IPS-20b (cell line): ENCODE measurements around the gene ARHGEF17.

Experiments
- H3K27ac ChIP-seq: one replicate; pipeline ENCODE4 v1.5.1; 2013; ENCODE audit warnings: low read length
- H3K27me3 ChIP-seq: 2 replicates; pipeline ENCODE4 v1.6.1; 2013; ENCODE audit warnings: mild to moderate bottlenecking, low read length, inconsistent platforms; ENCODE audit not compliant: insufficient read depth
- H3K36me3 ChIP-seq: 2 replicates; pipeline ENCODE4 v1.6.1; 2013; ENCODE audit warnings: low read depth, mild to moderate bottlenecking, inconsistent platforms, low read length, moderate library complexity; ENCODE audit not compliant: insufficient read depth
- H3K4me1 ChIP-seq: 2 replicates; pipeline ENCODE4 v1.6.1; 2013; ENCODE audit warnings: mild to moderate bottlenecking, control low read depth, inconsistent platforms, low read length, moderate library complexity; ENCODE audit not compliant: insufficient read depth
- H3K4me3 ChIP-seq: 2 replicates; pipeline ENCODE4 v1.5.1; 2013; ENCODE audit warnings: mild to moderate bottlenecking, low read length, inconsistent platforms
- H3K9ac ChIP-seq: 2 replicates; pipeline ENCODE4 v1.6.1; 2013; ENCODE audit warnings: low read depth, mild to moderate bottlenecking, inconsistent platforms, low read length, moderate library complexity
- H3K9me3 ChIP-seq: 2 replicates; pipeline ENCODE4 v1.6.1; 2013; ENCODE audit warnings: mild to moderate bottlenecking, low read depth, low read length, inconsistent platforms; ENCODE audit not compliant: insufficient read depth

The ARHGEF17 gene

GRCh38 chr11:73312851-73313327 lies 4.8 kb downstream of the ARHGEF17 start:
- Histone ChIP-seq H3K36me3 (no peaks in the 10 kb centered on the region), H3K4me3 (no peak overlapping the region), H3K27ac (no peak overlapping the region), H3K9me3 (no peaks in the 10 kb centered on the region), H3K4me1 (peaks cover 9% of the 10 kb centered on the region), H3K9ac (0 out of 2 replicates have a peak overlapping the region, but pooled peaks have one; percentile 13), H3K27me3 (peaks cover 38% of the 10 kb centered on the region)

DNA sequence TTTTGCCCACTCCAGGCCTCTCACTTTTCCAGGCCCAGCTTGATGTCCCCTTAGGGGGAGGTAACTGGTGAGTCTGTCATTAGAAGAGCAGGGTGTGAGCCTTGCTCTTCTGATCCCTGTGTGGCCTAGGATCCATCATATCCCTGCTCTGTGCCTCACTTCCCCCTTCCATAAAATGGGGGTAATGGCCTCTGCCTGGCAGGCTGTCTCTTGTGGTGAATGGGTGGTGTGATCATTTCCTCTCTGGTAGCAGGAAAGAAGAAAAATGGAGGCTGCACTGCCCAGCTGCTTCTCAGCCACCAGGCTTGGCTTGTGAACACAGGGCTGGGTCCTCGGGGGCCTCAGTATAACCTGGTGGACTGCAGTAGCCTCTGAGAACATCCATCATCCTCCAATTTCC lies 5.6 kb downstream of the ARHGEF17 start:
- Histone ChIP-seq H3K36me3 (no peaks in the 10 kb centered on the region), H3K27me3 (peaks cover 34% of the 10 kb centered on the region), H3K4me1 (peaks cover 9% of the 10 kb centered on the region), H3K27ac (no peak overlapping the region), H3K9me3 (no peaks in the 10 kb centered on the region), H3K4me3 (no peak overlapping the region), H3K9ac (no peak overlapping the region)

DNA sequence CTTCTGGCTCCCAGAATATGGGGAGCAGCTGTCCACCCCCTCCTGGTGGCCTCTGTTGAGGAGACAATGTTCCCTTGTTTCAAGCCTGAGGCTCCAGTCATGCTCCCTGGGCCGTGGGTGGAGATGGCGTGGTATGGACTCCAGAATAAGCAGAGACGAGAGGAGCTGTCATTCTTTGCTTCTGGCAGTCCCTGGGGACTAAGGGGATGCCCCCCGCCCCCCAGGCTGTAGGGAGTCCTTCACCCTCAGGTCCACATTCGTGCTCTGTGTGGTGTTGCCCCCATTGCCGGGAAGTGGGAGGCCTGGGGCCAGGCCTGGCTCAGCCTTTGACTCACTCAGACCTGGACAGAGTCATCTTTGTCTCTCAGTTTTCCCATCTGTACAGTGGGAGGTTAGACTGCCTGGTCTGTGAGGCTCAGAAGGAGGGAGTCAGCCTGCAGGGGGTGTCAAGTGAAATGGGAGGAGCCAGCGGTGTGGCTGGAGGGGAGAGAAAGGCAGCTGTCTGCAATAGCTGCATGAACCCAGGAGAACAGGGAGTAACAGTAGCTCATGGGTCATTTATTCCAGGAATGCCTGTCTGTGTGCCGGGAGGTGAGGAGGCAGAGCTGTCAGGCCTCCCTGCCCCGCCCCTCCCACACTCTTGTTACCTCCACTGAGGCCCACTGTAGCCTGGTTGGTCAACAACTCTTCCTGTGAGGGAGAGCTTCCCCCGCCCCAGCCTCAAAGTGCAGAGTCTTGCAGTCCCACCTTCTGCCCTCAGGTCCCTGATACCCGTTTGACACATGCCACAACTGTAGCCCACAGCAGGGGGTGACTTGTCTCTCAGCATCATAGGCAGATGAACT lies 6.3 kb downstream of the ARHGEF17 start:
- no peaks in the 10 kb centered on the region for H3K9me3 ChIP-seq
- H3K4me3 ChIP-seq, result no peak overlapping the region
- no peak overlapping the region for H3K27ac ChIP-seq
- peaks cover 27% of the 10 kb centered on the region for H3K27me3 ChIP-seq
- H3K36me3 ChIP-seq, result no peaks in the 10 kb centered on the region
- H3K4me1 ChIP-seq, result peaks cover 9% of the 10 kb centered on the region
- H3K9ac ChIP-seq, result no peak overlapping the region

GRCh38 chr11:73315293-73316020 lies 7.4 kb downstream of the ARHGEF17 start:
- peaks cover 9% of the 10 kb centered on the region for H3K4me1 ChIP-seq
- no peak overlapping the region for H3K9ac ChIP-seq
- H3K9me3 ChIP-seq, result no peaks in the 10 kb centered on the region
- H3K27ac ChIP-seq, result no peak overlapping the region
- H3K4me3 ChIP-seq, result no peak overlapping the region
- H3K27me3 ChIP-seq, result peaks cover 16% of the 10 kb centered on the region
- H3K36me3 ChIP-seq, result no peaks in the 10 kb centered on the region

DNA sequence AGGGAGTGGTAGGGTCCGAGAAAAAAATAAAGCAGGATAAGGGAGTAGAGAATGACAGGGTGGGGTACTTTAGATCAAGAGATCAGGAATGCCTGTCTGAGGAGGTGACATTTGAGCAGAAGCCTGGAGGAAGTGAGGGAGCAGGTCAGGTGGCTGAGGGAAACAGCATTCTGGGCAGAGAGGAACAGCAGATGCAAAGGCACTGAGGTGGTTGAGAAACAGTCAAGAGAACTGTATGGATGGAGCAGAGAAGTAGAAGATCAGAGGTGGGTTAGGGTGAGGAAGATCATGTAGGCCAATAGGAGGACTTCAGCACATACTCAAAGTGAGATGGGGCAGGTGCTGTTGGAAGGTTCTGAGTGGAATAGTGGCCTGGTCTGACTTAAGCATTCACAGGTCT lies 8.3 kb downstream of the ARHGEF17 start:
- H3K27me3 ChIP-seq, result peaks cover 6% of the 10 kb centered on the region; the same call in 1 of the 2 replicates
- no peaks in the 10 kb centered on the region for H3K9me3 ChIP-seq
- no peak overlapping the region for H3K4me3 ChIP-seq
- H3K4me1 ChIP-seq, result peaks cover 9% of the 10 kb centered on the region
- H3K27ac ChIP-seq, result no peak overlapping the region
- H3K9ac ChIP-seq, result no peak overlapping the region
- H3K36me3 ChIP-seq, result no peaks in the 10 kb centered on the region

- Histone ChIP-seq H3K9ac (no peak overlapping the region), H3K27me3 (peaks cover 6% of the 10 kb centered on the region; the same call in 1 of the 2 replicates), H3K27ac (no peak overlapping the region), H3K4me1 (peaks cover 12% of the 10 kb centered on the region), H3K4me3 (no peak overlapping the region), H3K36me3 (no peaks in the 10 kb centered on the region), H3K9me3 (no peaks in the 10 kb centered on the region)
Observed at GRCh38 chr11:73317373-73317772, 9.3 kb downstream of the ARHGEF17 start.

- peaks cover 10% of the 10 kb centered on the region; the same call in 1 of the 2 replicates for H3K27me3 ChIP-seq
- H3K27ac ChIP-seq, result no peak overlapping the region
- H3K36me3 ChIP-seq, result no peaks in the 10 kb centered on the region
- no peak overlapping the region for H3K4me3 ChIP-seq
- no peak overlapping the region for H3K9ac ChIP-seq
- peaks cover 17% of the 10 kb centered on the region for H3K4me1 ChIP-seq
- H3K9me3 ChIP-seq, result no peaks in the 10 kb centered on the region
Observed at GRCh38 chr11:73317803-73318202, 9.7 kb downstream of the ARHGEF17 start.

GRCh38 chr11:73318501-73319011 lies 10.5 kb downstream of the ARHGEF17 start:
- Histone ChIP-seq H3K36me3 (no peaks in the 10 kb centered on the region), H3K27ac (no peak overlapping the region), H3K4me3 (no peak overlapping the region), H3K9ac (no peak overlapping the region), H3K4me1 (peaks cover 22% of the 10 kb centered on the region), H3K27me3 (peaks cover 15% of the 10 kb centered on the region; the same call in 1 of the 2 replicates), H3K9me3 (no peaks in the 10 kb centered on the region)

DNA sequence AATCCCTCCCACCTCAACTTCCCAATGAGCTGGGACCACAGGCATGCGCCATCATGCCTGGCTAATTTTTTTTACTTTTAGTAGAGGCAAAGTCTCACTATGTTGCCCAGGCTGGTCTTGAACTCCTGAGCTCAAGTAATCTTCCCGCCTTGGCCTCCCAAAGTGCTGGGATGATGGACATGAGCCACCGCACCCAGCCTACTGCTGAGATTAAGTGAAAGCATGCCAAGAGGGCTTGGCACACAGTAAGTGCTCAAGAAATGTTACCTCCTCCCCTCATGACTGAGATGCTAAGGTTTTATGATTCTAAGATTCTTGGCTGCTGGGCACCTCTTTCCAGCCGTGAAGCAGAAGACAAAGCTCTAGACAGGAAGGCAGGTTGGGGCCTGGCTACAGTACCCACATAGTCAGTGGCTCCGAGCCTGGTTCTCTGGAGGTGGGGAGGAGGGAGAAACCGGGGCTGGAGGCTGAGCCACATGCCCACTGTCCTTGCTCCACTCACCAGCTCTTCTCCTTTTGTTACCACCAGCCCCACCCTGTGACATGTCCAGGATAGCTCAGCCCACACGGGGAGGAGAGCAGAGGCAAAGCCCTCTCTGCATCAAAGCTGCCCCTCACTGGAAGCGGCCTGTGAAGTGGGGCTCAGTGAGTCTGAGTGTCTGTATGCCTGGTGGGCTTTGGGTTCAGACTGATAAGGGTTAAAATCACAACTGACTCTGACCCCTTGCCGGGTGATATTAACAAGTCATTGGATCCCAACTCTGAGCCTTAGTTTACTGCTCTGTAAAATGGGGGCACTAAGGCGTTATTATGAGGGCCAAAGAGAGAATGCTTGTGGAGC lies 12.9 kb downstream of the ARHGEF17 start:
- Histone ChIP-seq H3K4me3 (no peak overlapping the region), H3K27me3 (peaks cover 15% of the 10 kb centered on the region; the same call in 1 of the 2 replicates), H3K4me1 (peaks cover 18% of the 10 kb centered on the region), H3K9ac (no peak overlapping the region), H3K36me3 (no peaks in the 10 kb centered on the region), H3K9me3 (no peaks in the 10 kb centered on the region), H3K27ac (no peak overlapping the region)

DNA sequence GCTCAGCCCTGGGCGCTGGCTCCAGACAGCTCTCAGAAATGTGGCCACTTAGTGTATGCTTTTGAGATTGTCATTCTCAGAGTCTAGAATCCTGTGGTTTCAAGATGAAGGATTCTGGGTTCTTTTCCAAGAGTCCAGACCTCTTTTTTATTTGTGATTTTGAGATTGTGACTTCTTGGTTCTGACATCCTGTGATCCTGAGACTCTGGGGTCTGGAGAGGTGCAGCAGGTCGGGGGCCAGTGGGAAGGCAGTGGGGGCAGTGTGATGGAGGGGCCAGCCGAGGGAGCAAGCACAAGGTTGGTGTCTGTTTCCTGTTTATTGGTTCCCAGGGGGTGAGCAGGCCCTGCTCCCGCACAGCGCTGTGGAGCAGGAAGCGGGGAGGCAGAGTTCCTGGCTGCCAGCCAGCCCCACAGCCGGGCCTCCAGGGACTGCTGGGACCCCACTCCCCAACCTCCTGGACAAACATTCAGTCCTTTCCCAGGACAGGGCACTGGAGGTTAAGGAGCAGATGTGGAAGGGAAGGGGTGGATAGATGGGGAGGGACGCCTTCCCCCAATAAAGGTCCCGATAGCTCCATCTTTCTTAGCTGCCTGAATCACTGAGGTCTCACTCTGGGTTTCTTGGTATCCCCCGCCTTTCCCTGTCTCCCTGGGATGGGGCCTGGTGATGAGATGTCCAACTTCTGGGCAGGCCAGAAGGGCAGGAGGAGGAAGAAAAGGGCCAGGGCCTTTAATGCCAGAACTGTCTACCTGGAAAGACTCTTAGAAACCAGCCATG lies 13.7 kb downstream of the ARHGEF17 start:
- H3K9ac ChIP-seq, result peak overlapping the region; percentile 30; the same call in 1 of the 2 replicates
- peaks cover 18% of the 10 kb centered on the region for H3K4me1 ChIP-seq
- peaks cover 15% of the 10 kb centered on the region; the same call in 1 of the 2 replicates for H3K27me3 ChIP-seq
- no peaks in the 10 kb centered on the region for H3K9me3 ChIP-seq
- H3K4me3 ChIP-seq, result no peak overlapping the region
- no peak overlapping the region for H3K27ac ChIP-seq
- no peaks in the 10 kb centered on the region for H3K36me3 ChIP-seq
